Osteocyte (in vitro differentiated cells): Measurements from ENCODE around the gene ITIH4. TPM values are rescaled to one million over a fixed set of nuclear protein-coding genes. Genes with fewer than 3 reads are reported as not detected.
"Not testable (repeated sequence)": the region's sequence is repeated elsewhere in the genome, so short reads cannot be mapped to it uniquely, and the experiment has no call there.

Source experiments
- DNase-seq: peaks from one replicate; pipeline ENCODE4 v3.0.0; 2021; ENCODE audit warnings: mixed read lengths; ENCODE audit not compliant: unreplicated experiment; ENCODE audit errors: extremely low spot score
- H3K27ac Mint-ChIP-seq: one replicate; pipeline ENCODE4 v1.8.0; 2021; ENCODE audit warnings: mild to moderate bottlenecking, mixed read lengths; ENCODE audit not compliant: unreplicated experiment
- H3K27me3 Mint-ChIP-seq: one replicate; pipeline ENCODE4 v1.8.0; 2021; ENCODE audit warnings: mixed read lengths; ENCODE audit not compliant: unreplicated experiment
- H3K36me3 Mint-ChIP-seq: one replicate; pipeline ENCODE4 v1.8.0; 2021; ENCODE audit warnings: mixed read lengths; ENCODE audit not compliant: unreplicated experiment
- H3K4me1 Mint-ChIP-seq: one replicate; pipeline ENCODE4 v1.8.0; 2021; ENCODE audit warnings: mixed read lengths; ENCODE audit not compliant: unreplicated experiment
- H3K4me3 Mint-ChIP-seq: one replicate; pipeline ENCODE4 v1.8.0; 2021; ENCODE audit warnings: mild to moderate bottlenecking, moderate library complexity, mixed read lengths; ENCODE audit not compliant: unreplicated experiment
- H3K9me3 Mint-ChIP-seq: one replicate; pipeline ENCODE4 v1.8.0; 2021; ENCODE audit warnings: mixed read lengths; ENCODE audit not compliant: unreplicated experiment
- total RNA-seq: library from RNA; stranded (reverse); gene quantifications from 2 replicates; pipeline ENCODE4 v1.2.1, GENCODE V29; 2021
- TF ChIP-seq, protein P1 (sequence below): fragments of 200-600 bp; sonication (generic); IDR thresholded peaks from 2 replicates; pipeline ENCODE4 v1.5.0; 2021; ENCODE audit warnings: antibody characterized with exemption, mild to moderate bottlenecking, moderate library complexity

ITIH4 gene
- total RNA-seq, 1 donor from 2014 or later = 7.2 TPM

- Mint-ChIP-seq H3K27ac (no peak overlapping the region), H3K4me3 (no peak overlapping the region), H3K36me3 (no peaks in the 10 kb centered on the region), H3K27me3 (peaks cover 19% of the 10 kb centered on the region), H3K9me3 (no peaks in the 10 kb centered on the region), H3K4me1 (no peaks in the 10 kb centered on the region)
- TF ChIP-seq, protein P1, sequence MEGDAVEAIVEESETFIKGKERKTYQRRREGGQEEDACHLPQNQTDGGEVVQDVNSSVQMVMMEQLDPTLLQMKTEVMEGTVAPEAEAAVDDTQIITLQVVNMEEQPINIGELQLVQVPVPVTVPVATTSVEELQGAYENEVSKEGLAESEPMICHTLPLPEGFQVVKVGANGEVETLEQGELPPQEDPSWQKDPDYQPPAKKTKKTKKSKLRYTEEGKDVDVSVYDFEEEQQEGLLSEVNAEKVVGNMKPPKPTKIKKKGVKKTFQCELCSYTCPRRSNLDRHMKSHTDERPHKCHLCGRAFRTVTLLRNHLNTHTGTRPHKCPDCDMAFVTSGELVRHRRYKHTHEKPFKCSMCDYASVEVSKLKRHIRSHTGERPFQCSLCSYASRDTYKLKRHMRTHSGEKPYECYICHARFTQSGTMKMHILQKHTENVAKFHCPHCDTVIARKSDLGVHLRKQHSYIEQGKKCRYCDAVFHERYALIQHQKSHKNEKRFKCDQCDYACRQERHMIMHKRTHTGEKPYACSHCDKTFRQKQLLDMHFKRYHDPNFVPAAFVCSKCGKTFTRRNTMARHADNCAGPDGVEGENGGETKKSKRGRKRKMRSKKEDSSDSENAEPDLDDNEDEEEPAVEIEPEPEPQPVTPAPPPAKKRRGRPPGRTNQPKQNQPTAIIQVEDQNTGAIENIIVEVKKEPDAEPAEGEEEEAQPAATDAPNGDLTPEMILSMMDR = no peak
- peak; percentile 67 for DNase-seq
Measured at GRCh38 chr3:52777959-52778805, 52.3 kb downstream of the ITIH4 start.

DNA sequence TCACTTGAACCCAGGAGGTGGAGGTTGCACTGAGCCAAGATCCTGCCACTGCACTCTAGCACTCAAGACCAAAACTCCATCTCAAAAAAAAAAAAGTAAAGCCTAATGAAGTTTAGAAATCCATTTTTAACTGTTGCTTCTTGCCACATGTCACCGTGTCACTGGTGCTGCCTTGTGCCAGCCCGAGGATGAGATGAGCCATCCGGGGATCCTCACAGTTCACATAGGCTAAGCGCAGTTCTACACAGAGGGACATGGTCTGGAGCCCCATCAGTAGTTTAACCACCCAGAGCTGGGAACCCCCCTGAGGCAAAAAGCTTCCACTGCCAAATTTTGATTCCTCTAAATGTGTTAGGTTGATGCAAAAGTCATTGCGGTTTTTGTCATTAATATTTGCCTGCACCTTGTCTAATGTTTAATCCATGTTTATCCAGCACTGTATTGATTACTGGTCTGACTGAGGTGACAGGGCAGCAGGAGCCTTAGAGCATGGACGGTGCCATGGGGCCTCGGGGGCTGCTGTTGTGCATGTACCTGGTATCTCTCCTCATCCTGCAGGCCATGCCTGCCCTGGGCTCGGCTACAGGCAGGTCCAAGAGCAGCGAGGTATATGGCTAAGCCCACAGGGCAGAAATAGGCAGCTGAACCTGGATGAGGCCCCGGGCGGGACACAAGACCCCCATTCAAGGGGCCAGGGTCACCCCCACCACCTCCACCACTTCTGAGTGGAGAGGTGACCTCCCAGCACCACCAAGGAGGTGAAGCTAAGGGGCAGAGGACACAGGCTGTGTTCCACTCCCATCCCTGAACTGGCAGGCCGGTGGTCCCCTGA is 53.1 kb downstream of the ITIH4 start, which contains the start of gene ITIH1:
TSS of gene ITIH1 (plus strand) at position 473 of the 832 bp plus-strand sequence. CDS start at position 490, 17 bp downstream.
- Mint-ChIP-seq H3K36me3 (no peaks in the 10 kb centered on the region), H3K4me3 (no peak within 1 kb of the TSS), H3K27me3 (peaks cover 13% of the 10 kb centered on the region), H3K9me3 (no peaks in the 10 kb centered on the region), H3K27ac (no peak within 1 kb of the TSS), H3K4me1 (no peaks in the 10 kb centered on the region)
- TF ChIP-seq, protein P1 = no peak
- DNase-seq = peak; percentile 77

DNA sequence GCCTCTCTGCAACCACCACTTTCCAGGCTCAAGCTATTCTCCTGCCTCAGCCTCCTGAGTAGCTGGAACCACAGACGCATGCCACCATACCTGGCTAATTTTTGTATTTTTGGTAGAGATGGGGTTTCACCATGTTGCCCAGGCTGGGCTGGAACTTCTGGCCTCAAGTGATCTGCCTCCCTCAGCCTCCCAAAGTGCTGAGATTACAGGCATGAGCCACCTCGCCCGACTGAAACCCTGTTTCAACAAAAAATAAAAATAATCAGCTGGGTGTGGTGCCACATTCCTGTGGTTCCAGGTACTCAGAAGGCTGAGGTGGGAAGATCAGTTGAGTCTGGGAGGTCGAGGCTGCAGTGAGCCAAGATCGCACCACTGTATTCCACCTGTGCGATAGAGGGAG is 54.0 kb downstream of the ITIH4 start:
- not testable (repeated sequence) for H3K4me3 Mint-ChIP-seq, H3K27ac Mint-ChIP-seq, H3K4me1 Mint-ChIP-seq, H3K27me3 Mint-ChIP-seq, H3K9me3 Mint-ChIP-seq, H3K36me3 Mint-ChIP-seq
- DNase-seq = peak; percentile 57

DNA sequence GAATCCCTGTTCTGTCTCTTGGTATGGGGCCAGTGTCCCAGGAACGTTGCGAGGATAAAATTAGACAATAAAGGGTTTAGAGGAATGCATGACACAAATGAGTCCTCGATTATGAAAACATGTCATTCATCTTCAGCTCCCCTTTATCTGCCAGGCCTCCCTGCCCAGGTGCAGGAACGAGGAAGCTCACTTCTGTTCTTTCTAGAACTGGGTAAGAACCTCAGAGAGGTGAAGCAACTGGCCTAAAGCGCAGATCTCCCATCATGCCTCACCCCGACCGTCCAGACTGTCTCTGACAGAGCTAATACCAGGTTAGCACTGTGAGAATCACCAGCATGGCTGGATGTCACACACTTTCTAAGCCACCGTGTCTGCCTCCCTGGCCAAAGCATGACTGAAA is 54.6 kb downstream of the ITIH4 start:
- H3K9me3 Mint-ChIP-seq = no peaks in the 10 kb centered on the region
- H3K4me3 Mint-ChIP-seq = no peak overlapping the region
- no peaks in the 10 kb centered on the region for H3K27me3 Mint-ChIP-seq
- DNase-seq = no peak
- TF ChIP-seq, protein P1 = no peak
- no peaks in the 10 kb centered on the region for H3K36me3 Mint-ChIP-seq
- H3K4me1 Mint-ChIP-seq = peaks cover 6% of the 10 kb centered on the region
- H3K27ac Mint-ChIP-seq = no peak overlapping the region

GRCh38 chr3:52774901-52775864 is 55.3 kb downstream of the ITIH4 start:
- DNase-seq = peak; percentile 79
- H3K27ac Mint-ChIP-seq = no peak overlapping the region
- H3K4me3 Mint-ChIP-seq = no peak overlapping the region
- H3K27me3 Mint-ChIP-seq = no peaks in the 10 kb centered on the region
- no peaks in the 10 kb centered on the region for H3K36me3 Mint-ChIP-seq
- no peaks in the 10 kb centered on the region for H3K9me3 Mint-ChIP-seq
- H3K4me1 Mint-ChIP-seq = peaks cover 6% of the 10 kb centered on the region
- TF ChIP-seq, protein P1 = no peak
